Non-pigmented ciliary epithelial cell (primary cell): ENCODE measurements around the gene SMARCA2.

Source experiments
- DNase-seq: peaks from one replicate; pipeline ENCODE4 v3.0.0-alpha.2; 2010; ENCODE audit warnings: low read depth

Gene SMARCA2

DNA sequence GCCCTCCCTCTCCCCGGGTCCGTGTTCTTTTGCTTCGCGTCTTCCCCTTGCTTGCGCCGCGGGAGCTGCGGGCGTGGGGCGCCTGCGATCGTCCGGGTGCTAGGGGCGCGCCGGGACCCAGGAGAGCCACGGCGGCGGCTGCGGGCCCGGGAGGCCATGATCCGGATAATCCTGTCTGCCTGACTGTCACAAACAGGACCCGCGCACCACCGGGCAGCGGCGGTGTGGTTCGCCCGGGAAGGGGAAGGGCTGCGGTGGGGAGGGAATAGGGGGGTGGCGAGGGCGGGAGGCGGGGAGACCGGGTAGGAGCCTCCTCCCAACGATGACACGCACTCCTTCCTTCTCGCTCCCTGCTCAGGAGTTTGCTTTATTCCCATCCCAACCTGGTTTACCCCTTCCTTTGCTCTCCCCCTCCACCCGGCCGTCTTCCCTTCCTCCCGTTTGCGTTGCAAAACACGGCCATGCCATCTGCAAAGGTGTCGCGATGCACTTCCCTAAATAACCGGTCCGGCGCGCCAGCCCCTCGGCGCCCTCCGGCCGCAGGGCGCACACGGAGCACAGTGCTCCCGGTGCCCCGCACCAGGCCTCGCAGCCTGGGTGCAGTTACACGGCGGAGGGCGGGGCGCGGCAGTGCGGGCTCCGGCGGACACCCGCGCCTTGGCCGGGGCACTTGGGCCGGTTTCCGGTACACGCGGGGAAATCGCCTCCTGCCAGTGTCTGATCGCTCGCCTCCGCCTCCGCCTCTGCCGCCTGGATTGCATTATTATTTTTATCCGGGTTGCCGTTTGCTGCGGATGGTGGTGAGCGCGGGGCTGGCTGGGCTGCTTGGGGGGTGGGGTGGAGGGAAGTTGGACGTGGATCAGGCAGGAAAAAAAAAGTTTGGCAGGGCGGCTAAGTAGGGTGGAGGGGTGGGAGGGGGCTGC is 1.5 kb downstream of the SMARCA2 start:
- DNase-seq: no peak

DNA sequence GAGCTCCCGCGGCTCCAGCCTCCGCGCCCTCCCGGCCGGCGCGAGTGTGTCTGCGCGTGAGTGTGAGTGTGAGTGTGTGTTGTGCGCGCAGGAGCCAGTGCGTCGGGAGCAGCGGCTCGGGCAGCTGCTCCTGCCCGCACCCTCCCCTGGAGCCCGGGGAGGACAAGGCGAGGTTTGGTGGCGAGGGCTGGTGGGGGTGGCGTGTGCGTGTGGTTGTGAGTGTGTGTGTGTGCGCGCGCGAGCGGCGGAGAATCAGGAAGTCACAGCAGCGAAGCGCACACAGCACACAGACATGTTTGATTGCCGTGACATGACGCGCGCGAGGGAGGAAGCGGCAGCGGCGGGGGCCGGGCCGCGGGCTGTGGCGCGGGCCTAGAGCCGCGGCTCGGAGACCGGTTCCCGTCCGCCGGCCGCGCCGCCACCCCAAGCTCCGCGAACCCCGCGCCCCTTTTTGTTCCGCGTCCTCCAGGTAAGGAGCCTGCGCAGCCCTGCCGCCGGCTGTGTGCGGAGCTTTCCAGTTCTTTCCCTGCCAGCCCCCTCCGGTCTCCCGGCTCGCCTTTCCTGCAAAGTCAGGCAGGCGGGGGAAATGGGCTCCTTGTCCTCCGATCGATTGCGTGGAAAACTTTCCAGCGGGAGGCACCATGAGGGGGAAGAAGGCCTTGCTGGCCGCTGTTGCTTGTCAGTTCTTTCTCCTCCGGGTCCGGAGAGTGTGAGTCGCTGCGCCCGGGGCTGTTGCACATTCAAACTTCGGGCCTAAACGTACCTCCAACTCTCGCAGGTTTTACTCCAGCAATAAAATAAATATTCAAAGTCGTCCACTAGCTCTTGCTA is 2.4 kb downstream of the SMARCA2 start:
- no peak for DNase-seq

DNA sequence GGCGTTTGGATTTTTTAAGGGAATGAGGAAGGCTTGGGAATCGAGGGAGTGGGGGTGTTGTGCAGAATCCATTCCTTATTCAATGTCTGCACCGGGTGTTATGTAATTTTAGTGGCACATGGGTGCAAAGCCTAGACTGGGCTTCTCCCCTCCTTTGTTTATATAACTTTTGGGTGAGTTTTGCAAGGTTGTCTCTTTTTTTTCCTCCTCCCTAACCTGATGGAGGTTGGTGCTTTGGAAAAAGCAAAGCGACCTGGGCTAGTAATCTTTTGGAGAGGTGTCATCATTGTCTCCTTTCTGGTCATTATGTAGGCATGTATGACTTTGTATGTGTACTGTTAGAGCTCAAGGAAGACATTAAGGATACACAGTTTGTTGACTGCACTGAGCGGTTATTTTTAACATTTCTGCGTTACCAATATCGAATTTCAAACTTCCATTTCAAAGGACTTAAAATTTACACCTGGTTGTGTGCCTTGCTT is 3.1 kb downstream of the SMARCA2 start:
- no peak for DNase-seq

DNA sequence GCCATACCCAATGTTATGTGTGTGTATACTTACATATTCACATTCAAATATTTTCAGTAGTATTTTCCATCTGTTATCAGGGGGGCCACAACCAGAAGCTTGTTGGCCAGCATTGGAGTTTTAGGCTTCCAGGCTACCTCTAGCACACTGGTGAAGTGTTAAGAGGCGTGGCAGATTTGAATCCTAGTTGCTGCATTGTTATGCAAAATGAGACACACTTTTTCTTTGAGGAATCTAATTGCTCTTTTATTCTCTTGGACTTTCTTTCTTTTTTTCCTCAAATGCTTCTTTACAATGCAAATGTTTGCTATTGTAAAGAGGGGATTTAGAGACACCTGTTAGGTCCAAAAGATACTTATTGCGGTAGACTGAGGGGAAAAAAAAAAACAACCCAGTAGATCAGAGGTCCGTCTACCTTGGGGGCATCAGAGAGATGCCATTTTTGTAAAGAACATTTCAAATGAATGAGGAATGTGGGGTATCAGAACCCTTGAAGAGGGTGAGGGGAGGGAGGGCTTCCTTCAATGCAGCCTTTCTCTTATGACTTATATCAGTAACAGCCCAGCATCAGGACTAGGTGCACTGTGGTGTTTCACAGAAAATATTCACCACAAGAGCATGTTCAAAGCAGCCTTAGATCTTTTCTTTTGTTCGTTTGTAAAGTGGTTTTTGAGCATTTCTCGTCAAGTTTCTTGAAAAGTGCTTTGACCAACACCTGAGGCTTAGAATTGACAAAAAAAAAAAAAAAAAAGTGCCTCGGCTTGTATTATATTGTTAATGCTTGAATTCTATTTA is 3.8 kb downstream of the SMARCA2 start:
- DNase-seq: no peak

DNA sequence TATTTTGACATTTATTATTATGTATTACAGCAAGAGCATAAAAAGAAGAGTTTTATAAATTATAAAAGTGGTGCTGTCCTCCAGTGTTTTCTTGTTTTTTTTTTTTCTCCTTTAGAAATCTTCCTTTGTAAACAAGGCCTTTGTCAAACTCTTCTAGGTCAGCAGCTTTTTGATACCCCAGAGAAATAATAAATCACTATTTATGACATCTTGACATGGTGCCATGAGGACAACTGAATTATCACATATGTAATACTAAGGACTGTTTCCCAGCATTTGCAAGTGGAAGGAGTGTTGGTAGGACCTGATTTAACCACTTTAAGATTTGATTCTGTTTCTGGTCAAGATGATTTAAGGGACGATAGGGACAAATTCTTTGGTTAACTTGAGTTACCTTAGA is 4.6 kb downstream of the SMARCA2 start:
- no peak for DNase-seq

DNA sequence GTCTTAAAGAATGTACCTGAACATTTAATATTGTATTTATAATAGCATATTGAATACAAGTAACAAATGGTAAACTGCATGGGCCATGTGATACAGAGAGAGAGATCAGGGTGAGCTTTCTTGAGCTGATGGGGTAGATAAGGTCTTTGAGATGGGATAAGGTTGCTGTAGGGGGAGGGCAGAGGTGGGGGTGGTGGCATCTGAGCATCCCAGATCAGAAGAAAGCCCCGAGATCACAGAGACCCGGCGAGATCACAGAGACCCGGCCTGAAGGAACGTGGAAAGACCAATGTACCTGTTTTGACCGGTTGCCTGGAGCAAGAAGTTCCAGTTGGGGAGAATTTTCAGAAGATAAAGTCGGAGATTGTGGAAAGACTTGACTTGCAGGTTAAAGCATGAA is 6.6 kb downstream of the SMARCA2 start:
- DNase-seq: no peak

DNA sequence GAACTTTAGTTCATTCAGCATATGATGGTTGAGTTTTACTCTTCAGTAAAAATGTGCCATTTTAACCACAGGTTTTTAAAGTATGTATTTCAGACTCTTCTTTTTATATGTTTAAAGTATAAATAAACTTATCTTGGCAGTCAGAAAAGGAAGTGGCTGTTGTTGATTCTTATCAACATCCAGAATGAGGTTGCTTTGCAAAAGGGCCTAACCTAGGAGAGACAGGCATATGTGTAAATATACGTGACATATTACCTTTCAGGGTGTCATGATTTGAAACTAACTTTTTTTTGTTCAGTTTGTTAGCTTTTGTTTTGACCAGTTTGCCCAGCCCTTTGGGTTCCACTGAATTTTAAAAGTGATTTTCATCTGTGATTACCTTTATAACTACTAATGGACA is 7.4 kb downstream of the SMARCA2 start:
- DNase-seq: no peak

DNA sequence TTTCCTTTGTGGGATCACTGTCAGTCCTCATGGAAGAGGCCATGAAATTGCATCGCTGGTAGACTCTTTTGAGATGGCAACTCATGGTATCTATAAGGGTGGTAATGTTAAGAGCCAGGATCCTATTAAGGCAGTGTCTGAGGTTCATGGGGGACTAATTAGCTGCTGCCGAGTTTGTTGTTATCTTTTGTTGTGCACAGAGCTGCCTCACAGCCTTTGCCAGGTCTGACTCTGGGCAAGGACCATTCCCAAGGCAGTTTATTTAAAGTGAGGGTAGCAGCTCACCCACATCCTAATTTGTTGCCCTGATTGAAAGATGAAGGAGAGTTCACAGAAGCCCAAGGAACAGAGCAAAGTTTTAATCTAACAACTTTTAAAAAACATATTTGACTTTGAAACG is 7.9 kb downstream of the SMARCA2 start:
- no peak for DNase-seq

DNA sequence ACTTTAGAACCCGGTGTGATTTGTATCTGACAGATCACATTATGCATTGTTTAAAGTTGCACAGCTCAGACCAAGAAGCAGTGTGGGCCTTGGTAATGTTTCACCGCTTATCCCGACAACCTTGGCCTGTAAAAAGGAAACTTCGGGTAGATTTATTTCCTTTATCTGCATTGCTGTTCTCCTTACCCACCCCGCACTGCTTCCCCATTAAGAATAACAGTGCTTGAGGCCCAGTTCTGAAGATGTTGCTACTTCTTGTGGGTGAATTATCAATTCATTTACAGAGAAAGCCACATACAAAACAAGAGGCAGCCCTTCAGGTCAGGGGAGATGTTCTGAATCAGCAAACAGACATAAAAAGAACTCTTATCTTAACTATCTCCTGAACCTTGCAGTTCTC is 8.4 kb downstream of the SMARCA2 start:
- DNase-seq: no peak

DNA sequence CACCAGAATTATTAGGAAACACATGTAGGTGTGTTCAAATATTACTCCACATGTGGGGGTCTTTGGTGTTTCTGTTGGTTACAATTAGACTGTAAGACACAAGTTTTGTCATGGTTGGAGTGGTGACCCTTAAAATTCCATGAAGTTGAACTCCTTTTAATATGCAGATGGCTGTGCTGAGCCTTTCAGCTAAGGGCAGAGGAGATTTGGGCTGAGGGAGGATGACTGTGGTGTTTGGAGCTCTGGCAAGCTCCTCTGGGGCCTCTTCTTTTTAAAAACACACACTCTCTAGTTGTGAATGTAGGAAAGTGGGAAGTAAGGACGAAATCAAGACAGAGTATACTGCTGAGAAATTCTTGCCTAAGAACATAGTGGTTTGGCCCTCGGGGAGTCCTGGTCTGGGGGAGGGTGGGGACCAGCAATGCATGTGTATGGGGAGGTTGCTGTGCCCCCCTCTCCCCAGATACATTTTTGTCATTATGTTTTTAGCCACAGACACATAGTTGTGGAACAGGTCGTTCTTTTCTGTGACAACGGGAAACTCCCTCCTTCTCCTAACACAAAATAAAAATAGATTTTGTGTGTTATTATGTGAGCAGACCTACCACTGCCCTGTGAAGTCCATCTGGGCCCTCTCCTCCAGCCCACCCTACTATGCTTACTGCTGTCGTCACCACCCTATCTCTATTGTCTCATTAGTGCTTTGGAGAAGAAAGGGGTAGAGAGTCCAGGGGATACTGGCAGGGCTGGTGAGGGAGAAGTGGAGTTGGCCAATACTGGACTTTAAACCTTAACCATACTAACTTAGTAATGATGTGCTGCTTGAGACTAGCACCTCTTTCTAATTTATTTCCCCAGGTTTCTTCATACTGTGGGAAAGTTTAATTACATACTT is 10.0 kb downstream of the SMARCA2 start:
- no peak for DNase-seq

DNA sequence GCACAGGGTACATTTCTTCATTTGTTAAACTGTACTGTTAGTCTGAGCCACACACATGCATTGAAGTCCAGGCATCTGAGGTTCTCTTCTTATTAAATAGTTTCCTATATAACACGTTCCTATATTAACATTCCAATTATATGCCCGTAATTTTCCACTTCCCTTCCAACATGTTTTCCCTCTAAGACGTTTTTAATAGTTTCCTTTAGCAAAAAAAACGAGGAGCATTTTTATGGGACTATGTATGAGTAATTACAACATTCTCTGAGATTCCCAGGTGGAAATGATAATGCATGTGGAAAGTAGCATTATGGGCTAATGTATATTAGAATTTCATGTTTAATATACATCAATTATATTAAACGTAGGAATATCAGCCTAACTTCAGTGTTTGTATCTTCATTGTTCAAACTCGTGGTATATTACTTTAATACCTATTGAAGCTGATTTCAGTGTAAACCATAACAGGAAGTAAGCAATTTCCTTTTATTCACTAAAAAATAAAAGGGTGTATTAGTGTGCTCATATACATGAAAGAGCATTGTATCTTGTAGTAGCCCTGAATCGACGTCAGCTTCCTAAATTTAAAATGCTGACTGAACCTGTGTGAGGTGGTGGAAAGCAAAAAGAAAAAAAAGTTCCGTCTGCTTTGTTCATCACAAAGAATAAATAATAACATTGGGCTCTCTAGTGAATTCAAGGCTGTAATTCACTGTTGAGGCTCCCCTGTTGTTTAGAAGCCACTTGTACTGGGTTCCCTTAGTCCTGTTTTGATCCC is 11.3 kb downstream of the SMARCA2 start:
- no peak for DNase-seq

DNA sequence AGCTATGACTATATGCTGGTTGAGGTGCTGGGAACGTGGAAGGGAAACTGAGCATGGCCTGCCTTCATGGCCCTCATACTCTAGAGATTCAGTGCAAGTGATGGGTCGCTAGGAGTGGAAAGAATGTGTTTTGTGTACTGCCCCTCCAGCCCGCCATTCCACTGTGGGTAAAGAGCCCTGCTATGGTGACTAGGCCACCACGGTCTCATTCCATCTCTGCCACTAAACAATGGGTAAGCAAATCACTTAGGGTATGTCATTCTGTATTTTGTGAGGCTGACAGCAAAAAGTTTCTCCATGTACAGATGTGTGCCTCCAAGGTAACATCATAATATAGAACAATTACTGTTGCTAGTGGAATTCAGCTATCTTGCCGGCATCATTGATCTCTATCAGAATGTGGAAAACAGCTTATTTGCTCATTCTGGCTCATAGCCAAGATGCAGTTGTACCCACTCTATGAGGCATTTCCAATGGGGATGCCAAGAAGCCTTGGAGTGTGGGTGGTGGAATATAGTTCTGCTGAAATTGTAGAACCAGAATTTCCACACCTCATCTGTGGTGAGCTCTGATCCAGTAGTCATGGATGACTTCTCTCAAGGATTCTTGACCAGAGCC is 12.5 kb downstream of the SMARCA2 start:
- no peak for DNase-seq

DNA sequence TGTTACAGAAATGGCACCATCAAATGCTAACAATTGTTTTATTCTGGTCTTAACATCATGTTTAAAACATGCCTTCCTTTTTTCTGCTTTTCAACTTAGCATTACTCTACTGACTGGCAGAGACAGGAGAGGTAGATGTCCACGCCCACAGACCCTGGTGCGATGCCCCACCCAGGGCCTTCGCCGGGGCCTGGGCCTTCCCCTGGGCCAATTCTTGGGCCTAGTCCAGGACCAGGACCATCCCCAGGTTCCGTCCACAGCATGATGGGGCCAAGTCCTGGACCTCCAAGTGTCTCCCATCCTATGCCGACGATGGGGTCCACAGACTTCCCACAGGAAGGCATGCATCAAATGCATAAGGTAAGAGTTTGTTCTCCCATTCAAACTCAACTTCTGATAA is 13.7 kb downstream of the SMARCA2 start:
- DNase-seq: no peak

DNA sequence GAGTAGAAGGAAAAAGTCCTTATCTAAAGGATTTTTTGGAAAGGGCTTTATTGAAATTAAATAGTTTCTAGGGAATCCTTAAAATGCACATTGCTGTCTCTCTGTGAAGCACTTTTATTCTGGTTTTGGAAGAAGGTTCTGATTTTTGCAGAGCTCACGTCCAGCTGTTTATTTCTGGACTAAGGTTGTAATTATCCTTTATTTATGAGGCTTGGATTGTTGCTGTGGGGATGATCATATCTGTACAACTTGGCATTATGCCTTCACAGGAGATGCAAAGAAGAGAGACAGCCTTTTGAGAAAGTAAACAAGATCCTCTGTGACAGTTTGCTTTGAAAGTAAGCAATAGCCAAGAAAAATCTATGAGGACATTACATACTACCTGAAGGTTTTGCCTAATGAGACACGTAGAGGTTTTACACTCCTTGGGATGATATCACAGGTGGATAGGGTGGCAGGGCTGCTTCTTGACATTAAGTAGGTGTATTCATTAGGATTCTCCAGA is 14.6 kb downstream of the SMARCA2 start:
- no peak for DNase-seq

DNA sequence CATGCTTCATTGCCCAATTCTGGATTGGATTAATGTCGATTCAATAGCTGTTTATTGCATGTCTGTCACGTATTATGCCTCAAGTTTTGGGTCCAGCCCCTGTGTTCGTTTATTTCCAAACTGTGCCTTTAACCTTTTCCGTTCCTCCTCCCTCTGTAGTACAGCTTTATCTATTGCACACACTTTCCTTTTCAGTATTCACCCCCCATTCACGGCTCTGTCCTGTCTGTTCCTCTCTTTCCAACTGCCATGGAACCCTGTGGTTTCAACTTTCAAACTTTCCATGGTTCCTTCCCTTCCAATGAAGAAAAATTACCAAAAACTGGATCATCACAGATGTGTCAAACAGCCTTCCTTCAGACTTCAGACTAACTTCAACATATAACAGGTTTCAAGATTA is 17.1 kb downstream of the SMARCA2 start:
- no peak for DNase-seq

DNA sequence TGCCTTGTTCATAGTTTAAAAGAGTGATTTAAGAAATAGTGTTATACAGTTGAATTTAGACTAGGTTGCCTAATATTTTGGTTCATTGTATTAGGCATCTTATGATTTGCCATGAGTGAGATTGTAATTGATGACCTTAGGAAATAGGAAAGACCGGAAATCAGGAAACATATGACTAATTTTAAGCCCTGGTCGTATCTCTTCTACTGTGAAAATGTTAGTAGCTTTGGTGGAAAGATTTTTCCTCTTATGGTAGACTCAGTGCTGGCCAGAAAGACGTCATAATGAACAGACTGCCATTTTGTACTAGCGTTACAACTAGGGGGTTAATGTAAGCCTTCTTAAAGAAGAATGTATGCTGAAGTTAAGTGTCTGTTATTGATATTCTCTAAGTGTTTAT is 21.7 kb downstream of the SMARCA2 start:
- no peak for DNase-seq

DNA sequence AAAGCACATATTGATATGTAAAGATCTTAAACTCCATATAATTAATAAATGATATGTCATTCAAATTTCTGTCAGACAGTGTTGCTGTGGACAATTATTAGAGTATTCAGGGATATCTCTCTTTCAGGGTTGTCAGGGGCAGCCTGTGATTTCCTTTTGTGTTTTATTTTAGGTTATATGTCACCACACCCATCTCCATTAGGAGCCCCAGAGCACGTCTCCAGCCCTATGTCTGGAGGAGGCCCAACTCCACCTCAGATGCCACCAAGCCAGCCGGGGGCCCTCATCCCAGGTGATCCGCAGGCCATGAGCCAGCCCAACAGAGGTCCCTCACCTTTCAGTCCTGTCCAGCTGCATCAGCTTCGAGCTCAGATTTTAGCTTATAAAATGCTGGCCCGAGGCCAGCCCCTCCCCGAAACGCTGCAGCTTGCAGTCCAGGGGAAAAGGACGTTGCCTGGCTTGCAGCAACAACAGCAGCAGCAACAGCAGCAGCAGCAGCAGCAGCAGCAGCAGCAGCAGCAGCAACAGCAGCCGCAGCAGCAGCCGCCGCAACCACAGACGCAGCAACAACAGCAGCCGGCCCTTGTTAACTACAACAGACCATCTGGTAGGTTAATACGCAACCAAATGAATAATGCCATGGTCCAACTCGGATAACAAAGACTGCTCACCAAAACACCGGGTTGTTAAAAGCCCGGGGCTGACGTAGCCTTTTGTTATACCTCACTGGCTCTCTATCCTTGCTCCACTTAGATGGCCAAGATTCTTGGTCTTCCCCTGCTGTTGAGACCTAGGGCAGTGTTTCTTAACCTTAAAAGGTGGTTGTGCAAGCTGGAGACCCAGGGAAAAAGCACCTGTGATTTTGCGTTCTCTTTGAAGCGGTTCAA is 24.4 kb downstream of the SMARCA2 start:
- no peak for DNase-seq

DNA sequence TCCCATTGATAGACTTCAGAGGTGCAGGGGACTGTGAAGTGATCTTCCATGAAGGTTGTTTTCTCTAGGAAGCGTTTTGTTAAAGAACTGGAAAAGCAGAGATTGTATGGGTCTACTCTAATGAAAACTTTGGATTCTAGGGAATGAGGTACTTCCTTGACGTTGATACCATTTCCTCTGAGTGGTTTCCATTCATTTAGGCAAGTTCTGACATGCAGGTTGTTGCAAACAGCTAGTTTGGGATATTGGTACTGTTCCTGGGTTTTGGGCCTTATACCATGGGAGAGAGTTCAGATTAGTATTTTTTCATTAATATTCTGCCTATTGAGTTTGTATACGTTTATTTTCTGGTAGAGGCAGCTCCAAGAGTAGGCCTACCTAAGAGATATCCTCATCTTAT is 25.7 kb downstream of the SMARCA2 start:
- no peak for DNase-seq

DNA sequence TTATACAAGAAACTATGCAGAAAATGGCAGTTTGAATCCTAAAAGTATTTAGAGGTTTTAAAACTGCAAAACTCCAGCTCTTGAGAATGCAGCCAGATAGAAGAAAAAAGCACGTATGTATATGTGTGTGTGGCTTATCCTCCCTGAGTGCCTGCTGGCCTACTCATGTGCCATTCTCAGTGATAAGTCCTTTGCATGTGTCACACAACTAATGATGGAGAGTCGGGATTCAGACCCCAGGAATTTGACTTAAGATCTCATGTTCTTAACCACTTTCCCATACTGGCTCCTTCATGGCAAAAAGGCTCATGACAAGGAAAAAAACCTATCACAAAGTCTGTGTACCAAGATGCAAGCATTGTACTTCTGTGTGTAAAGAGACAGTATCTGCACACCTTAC is 26.6 kb downstream of the SMARCA2 start:
- no peak for DNase-seq
